HepG2 (cell line): ENCODE measurements around the gene ZBED5. TPM values are rescaled to one million over a fixed set of nuclear protein-coding genes. Genes with fewer than 3 reads are reported as not detected.
A peak's percentile ranks its signal among the peaks of the same experiment; 100 is the strongest.

Source experiments
- ZNF766 ChIP-seq: sonication (generic); formaldehyde crosslinking; IDR thresholded peaks from 2 replicates; pipeline ENCODE4 v1.5.0; 2020; ENCODE audit warnings: missing genetic modification reagents, borderline replicate concordance
- polyA plus RNA-seq, 8 experiments: library from polyadenylated mRNA; depleted of rRNA in 3 of 8; stranded (reverse) in 7 of 8; unstranded in 1 of 8; fragments of >200 nt; fragmentation: Illumina TruSeq in 4 of 8; extraction: Trizol in 4 of 8; gene quantifications; 2 replicates each; pipeline versions ENCODE4 v1.2.1 to v1.2.3, GENCODE V29; 2011 to 2016; ENCODE audit warnings: low read depth in 4 of 8, missing spikeins in 1 of 8, mixed read lengths in 1 of 8; ENCODE audit not compliant: insufficient read depth in 1 of 8
- total RNA-seq, 5 experiments: library from RNA; depleted of rRNA; stranded (reverse); fragments of >200 nt; fragmentation: Illumina TruSeq; extraction: Trizol; gene quantifications; 2 replicates each; pipeline ENCODE4 v1.2.3, GENCODE V29; 2016; ENCODE audit warnings: low read depth in 1 of 5
- TF ChIP-seq, protein P1 (sequence below), 2 experiments: fragments of 450-650 bp in 1 of 2; sonication (generic) in 1 of 2; formaldehyde crosslinking in 1 of 2; IDR thresholded peaks; 2 replicates each; pipeline versions ENCODE4 v1.6.1 to v1.8.0; 2016 to 2022; ENCODE audit warnings: antibody characterized with exemption in 1 of 2, mild to moderate bottlenecking in 1 of 2, missing genetic modification reagents in 1 of 2

The ZBED5 gene
- total and polyA plus RNA-seq, 2 of the 13 experiments (the other 11 are each of a cell fraction or from before 2014, with no cell fraction given) = 18.2 to 38.6 TPM

DNA sequence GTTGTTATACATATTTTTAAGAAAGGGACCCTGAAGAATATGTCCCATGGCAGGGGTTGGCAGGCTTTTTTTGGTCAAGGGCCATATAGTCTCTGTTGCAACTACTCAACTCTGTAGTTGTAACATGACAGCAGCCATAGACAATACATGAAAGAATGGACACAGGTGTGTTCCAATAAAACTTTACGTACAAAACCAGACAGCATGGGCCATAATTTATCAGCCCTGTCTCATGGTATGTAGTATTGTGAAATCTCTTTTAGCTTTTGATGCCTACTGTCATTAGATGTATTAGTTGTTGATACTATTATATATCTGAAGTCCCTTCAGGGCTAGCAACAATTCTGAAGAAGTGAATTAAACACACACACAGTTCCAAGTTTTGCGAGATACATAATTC is 2.6 kb downstream of the ZBED5 start (continued):
- TF ChIP-seq, protein P1, sequence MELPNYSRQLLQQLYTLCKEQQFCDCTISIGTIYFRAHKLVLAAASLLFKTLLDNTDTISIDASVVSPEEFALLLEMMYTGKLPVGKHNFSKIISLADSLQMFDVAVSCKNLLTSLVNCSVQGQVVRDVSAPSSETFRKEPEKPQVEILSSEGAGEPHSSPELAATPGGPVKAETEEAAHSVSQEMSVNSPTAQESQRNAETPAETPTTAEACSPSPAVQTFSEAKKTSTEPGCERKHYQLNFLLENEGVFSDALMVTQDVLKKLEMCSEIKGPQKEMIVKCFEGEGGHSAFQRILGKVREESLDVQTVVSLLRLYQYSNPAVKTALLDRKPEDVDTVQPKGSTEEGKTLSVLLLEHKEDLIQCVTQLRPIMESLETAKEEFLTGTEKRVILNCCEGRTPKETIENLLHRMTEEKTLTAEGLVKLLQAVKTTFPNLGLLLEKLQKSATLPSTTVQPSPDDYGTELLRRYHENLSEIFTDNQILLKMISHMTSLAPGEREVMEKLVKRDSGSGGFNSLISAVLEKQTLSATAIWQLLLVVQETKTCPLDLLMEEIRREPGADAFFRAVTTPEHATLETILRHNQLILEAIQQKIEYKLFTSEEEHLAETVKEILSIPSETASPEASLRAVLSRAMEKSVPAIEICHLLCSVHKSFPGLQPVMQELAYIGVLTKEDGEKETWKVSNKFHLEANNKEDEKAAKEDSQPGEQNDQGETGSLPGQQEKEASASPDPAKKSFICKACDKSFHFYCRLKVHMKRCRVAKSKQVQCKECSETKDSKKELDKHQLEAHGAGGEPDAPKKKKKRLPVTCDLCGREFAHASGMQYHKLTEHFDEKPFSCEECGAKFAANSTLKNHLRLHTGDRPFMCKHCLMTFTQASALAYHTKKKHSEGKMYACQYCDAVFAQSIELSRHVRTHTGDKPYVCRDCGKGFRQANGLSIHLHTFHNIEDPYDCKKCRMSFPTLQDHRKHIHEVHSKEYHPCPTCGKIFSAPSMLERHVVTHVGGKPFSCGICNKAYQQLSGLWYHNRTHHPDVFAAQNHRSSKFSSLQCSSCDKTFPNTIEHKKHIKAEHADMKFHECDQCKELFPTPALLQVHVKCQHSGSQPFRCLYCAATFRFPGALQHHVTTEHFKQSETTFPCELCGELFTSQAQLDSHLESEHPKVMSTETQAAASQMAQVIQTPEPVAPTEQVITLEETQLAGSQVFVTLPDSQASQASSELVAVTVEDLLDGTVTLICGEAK (IDR thresholded peaks at IDR 0.05) = 0 out of 2 replicates have a peak, but pooled peaks have one; percentile 36
- TF ChIP-seq, protein P1 (CRISPR knock-in tag; IDR thresholded peaks at IDR 0.05) = peak; percentile 74; the same call in 1 of the 2 replicates
- no peak for TF ChIP-seq ZNF766 (CRISPR knock-in tag)
